Colonic mucosa (tissue), 4 donors: ENCODE measurements around the gene RBM47. TPM values are rescaled to one million over a fixed set of nuclear protein-coding genes. Genes with fewer than 3 reads are reported as not detected.

Experiments
- DNase-seq: peaks from one replicate; pipeline ENCODE4 v3.0.0-alpha.2; 2020
- H3K27ac ChIP-seq: fragments of 200-600 bp; one replicate; pipeline ENCODE4 v1.8.0; 2021
- H3K27me3 ChIP-seq: fragments of 200-600 bp; one replicate; pipeline ENCODE4 v1.8.0; 2021
- H3K36me3 ChIP-seq: fragments of 200-600 bp; one replicate; pipeline ENCODE4 v1.8.0; 2021
- H3K4me1 ChIP-seq: fragments of 200-600 bp; one replicate; pipeline ENCODE4 v1.8.0; 2021; ENCODE audit warnings: mild to moderate bottlenecking
- H3K4me3 ChIP-seq: fragments of 200-600 bp; one replicate; pipeline ENCODE4 v1.8.0; 2021
- H3K9ac ChIP-seq, 2 donors: one replicate each; pipeline ENCODE4 v1.7.0; 2013; ENCODE audit warnings: control low read depth in 2 of 2, low read depth in 2 of 2, low read length in 2 of 2
- H3K9me3 ChIP-seq: fragments of 200-600 bp; one replicate; pipeline ENCODE4 v1.8.0; 2021
- CTCF ChIP-seq: fragments of 200-600 bp; IDR thresholded peaks from one replicate; pipeline ENCODE4 v1.8.0; 2022; ENCODE audit warnings: antibody characterized with exemption, mild to moderate bottlenecking
- intact Hi-C: fragments of 100-400 bp; cut with DNase I; formaldehyde crosslinking; loops from one replicate; pipeline ENCODE4 v1.14.1; 2022
- microRNA-seq: library from miRNA; unstranded; fragments of <30 nt; microRNA quantifications from one replicate; pipeline ENCODE4, GENCODE V29; 2019
- total RNA-seq, 2 donors: library from RNA; stranded (reverse); fragmentation: NEBNext Ultra II Directional in 1 of 2; extraction: Animal tissue kit (Norgen Biotek cat#: 25700) in 1 of 2; gene quantifications; one replicate each; pipeline ENCODE4 v1.2.1, GENCODE V29; 2021
- donor health status: healthy.
- donor health status: DM: no; HTN: no; CAD: no.
- donor health status: DM: no; HTN: no; CAD: no.

Gene RBM47
- total RNA-seq, 2 donors from 2014 or later, result 279 to 281 TPM

- H3K27me3 ChIP-seq, result no peaks in the 10 kb centered on the region
- no peak for DNase-seq
- no peaks in the 10 kb centered on the region for H3K4me1 ChIP-seq
- no peak for TF ChIP-seq CTCF
- no peak overlapping the region for H3K27ac ChIP-seq
- no peak overlapping the region for H3K4me3 ChIP-seq
- no peaks in the 10 kb centered on the region for H3K36me3 ChIP-seq
- H3K9ac ChIP-seq, result no peak overlapping the region
- H3K9me3 ChIP-seq, result no peaks in the 10 kb centered on the region
- intact Hi-C loops, result loop anchor here (5.0 kb wide), 1 partner anchor 134 kb away; no protein-coding TSS in a partner anchor
These were observed 256.0 kb downstream of the RBM47 start for GRCh38 chr4:40373636-40374035.

Small RNA genes within 50 kb of the gene (microRNA-seq; reads per million reads assigned to microRNA genes)
- gene MIR4802, result not detected

Other genes starting within 250 kb of the RBM47 start
- 10 to 100 TPM; 10.9 to 11.2 TPM for gene NSUN7, start 120.1 kb upstream of the RBM47 start, total RNA-seq